IPS-NIHi11 (cell line): Measurements from ENCODE around the gene SRRM2.

ENCODE experiments used
- DNase-seq: peaks from one replicate; pipeline ENCODE4 v3.0.0; 2012; ENCODE audit warnings: mixed read lengths, low spot score

Gene SRRM2

GRCh38 chr16:2777231-2777902 is 24.9 kb downstream of the SRRM2 start, which contains the start of gene ELOB:
Gene ELOB, minus strand, starts transcription at chr16:2777280. Its CDS starts 41 bp downstream, at chr16:2777239.
- peak; percentile 99 for DNase-seq

- peak; percentile 50 for DNase-seq
Measured at GRCh38 chr16:2777903-2778629, 25.6 kb downstream of the SRRM2 start.

- DNase-seq = no peak
Measured at GRCh38 chr16:2778630-2778958, 26.2 kb downstream of the SRRM2 start.

- DNase-seq = no peak
Measured at GRCh38 chr16:2779151-2779920, 26.9 kb downstream of the SRRM2 start.

GRCh38 chr16:2779978-2780898 is 27.8 kb downstream of the SRRM2 start:
- no peak for DNase-seq

- no peak for DNase-seq
Measured at GRCh38 chr16:2782583-2783351, 30.3 kb downstream of the SRRM2 start.

- DNase-seq = no peak
Measured at GRCh38 chr16:2783581-2784357, 31.3 kb downstream of the SRRM2 start.

- no peak for DNase-seq
Measured at GRCh38 chr16:2784358-2785100, 32.1 kb downstream of the SRRM2 start.

- peak; percentile 62 for DNase-seq
Measured at GRCh38 chr16:2785101-2785991, 32.9 kb downstream of the SRRM2 start.

- DNase-seq = no peak
Measured at GRCh38 chr16:2786061-2786825, 33.8 kb downstream of the SRRM2 start.

- DNase-seq = no peak
Measured at GRCh38 chr16:2786826-2787151, 34.4 kb downstream of the SRRM2 start.

- DNase-seq = no peak
Measured at GRCh38 chr16:2787406-2787805, 35.0 kb downstream of the SRRM2 start, which contains the start of gene PRSS33. Gene PRSS33, minus strand, starts transcription at chr16:2787560. Its CDS starts 1,013 bp downstream, at chr16:2786547.

GRCh38 chr16:2787961-2788360 is 35.5 kb downstream of the SRRM2 start:
- no peak for DNase-seq

GRCh38 chr16:2790631-2791030 is 38.2 kb downstream of the SRRM2 start:
- DNase-seq = no peak

GRCh38 chr16:2791174-2791573 is 38.7 kb downstream of the SRRM2 start:
- no peak for DNase-seq

- no peak for DNase-seq
Measured at GRCh38 chr16:2792940-2793339, 40.5 kb downstream of the SRRM2 start.

GRCh38 chr16:2795395-2796143 is 43.1 kb downstream of the SRRM2 start:
- DNase-seq = no peak
